K562 (cell line): ENCODE measurements around the gene GPHA2. TPM values are rescaled to one million over a fixed set of nuclear protein-coding genes. Genes with fewer than 3 reads are reported as not detected.
A peak's percentile ranks its signal among the peaks of the same experiment; 100 is the strongest.

Source experiments
- ATAC-seq: fragments of 200-7000 bp; cut with Tn5 transposase; 3 replicates; pipeline ENCODE4 v1.9.1; 2020; ENCODE audit warnings: moderate library complexity
- BruUV-seq: library from RNA; stranded (reverse); fragments of 400-500 nt; replicated peaks from 2 replicates; lab custom pipeline; 2021; lab: Mats Ljungman, UMichigan
- CTCF ChIA-PET: fragments of 300-600 bp; formaldehyde crosslinking; extraction: SDS; loops from one replicate; lab custom pipeline; 2021; ENCODE audit warnings: low intra/inter-chr PET ratio; lab: Yijun Ruan, JAX
- POLR2A ChIA-PET: fragments of 300-600, 350-650 bp; sonication (Branson Sonifier 250); formaldehyde crosslinking; extraction: SDS; loops from one replicate; lab custom pipeline; 2021; ENCODE audit warnings: antibody characterized with exemption, inconsistent platforms; lab: Yijun Ruan, JAX
- DNase-seq, 4 experiments: peaks; one replicate each; pipeline versions ENCODE4 v3.0.0 to v3.0.0-alpha.2; 2011 to 2018; ENCODE audit warnings: low spot score in 3 of 4, mixed read lengths in 3 of 4; ENCODE audit errors: extremely low read depth in 1 of 4
- FAIRE-seq: peaks from 2 replicates; lab custom pipeline; 2011; peaks lifted over from hg19 to GRCh38; lab: Jason Lieb, UNC
- H2AFZ ChIP-seq: 2 replicates; pipeline ENCODE4 v1.6.0; 2011; ENCODE audit warnings: low read depth, low read length, control low read depth, inconsistent platforms
- H3K27ac ChIP-seq: fragments of 200-600 bp; 3 replicates; pipeline ENCODE4 v1.8.0; 2011; ENCODE audit warnings: low read depth, mild to moderate bottlenecking, control low read depth, inconsistent platforms, low read length, moderate library complexity, mixed read lengths; ENCODE audit errors: extremely low read depth
- H3K27me3 ChIP-seq, 2 experiments: fragments of 300-600 bp in 1 of 2; 2 replicates in 1 of 2; 3 replicates in 1 of 2; pipeline versions ENCODE4 v1.6.0 to v1.8.0; 2011; ENCODE audit warnings: inconsistent platforms in 2 of 2, low read length in 2 of 2, mild to moderate bottlenecking in 1 of 2, mixed read lengths in 1 of 2, moderate library complexity in 1 of 2; ENCODE audit not compliant: control insufficient read depth in 2 of 2, insufficient read depth in 2 of 2
- H3K36me3 ChIP-seq: fragments of 300-600 bp; 3 replicates; pipeline ENCODE4 v1.8.0; 2011; ENCODE audit warnings: mild to moderate bottlenecking, low read length, inconsistent platforms; ENCODE audit not compliant: control insufficient read depth, insufficient read depth
- H3K4me1 ChIP-seq, 2 experiments: fragments of 200-600 bp in 1 of 2; replicated peaks in 1 of 2; 2 replicates in 1 of 2; 3 replicates in 1 of 2; pipeline versions ENCODE4 v1.5.1 to v1.8.0; 2011; ENCODE audit warnings: inconsistent platforms in 2 of 2, low read length in 2 of 2, mild to moderate bottlenecking in 1 of 2, mixed read lengths in 1 of 2, moderate library complexity in 1 of 2; ENCODE audit not compliant: control insufficient read depth in 2 of 2, insufficient read depth in 2 of 2
- H3K4me2 ChIP-seq: 2 replicates; pipeline ENCODE4 v1.6.1; 2011; ENCODE audit warnings: low read length, control low read depth, inconsistent platforms, mixed read lengths; ENCODE audit not compliant: insufficient read depth
- H3K4me3 ChIP-seq: fragments of 200-600 bp; sonication (generic), shearing (Covaris generic); 2 replicates; pipeline ENCODE4 v1.5.1; 2016; ENCODE audit warnings: control low read depth, inconsistent platforms
- H3K79me2 ChIP-seq: fragments of 200-600 bp; 3 replicates; pipeline ENCODE4 v1.8.0; 2011; ENCODE audit warnings: low read length, inconsistent platforms; ENCODE audit not compliant: control insufficient read depth, insufficient read depth
- H3K9ac ChIP-seq, 2 experiments: 2 replicates each; pipeline versions ENCODE4 v1.6.0 to v1.6.1; 2011; ENCODE audit warnings: low read depth in 2 of 2, low read length in 2 of 2, control low read depth in 1 of 2, inconsistent platforms in 1 of 2, mild to moderate bottlenecking in 1 of 2, mixed read lengths in 1 of 2; ENCODE audit not compliant: insufficient read depth in 1 of 2
- H3K9me1 ChIP-seq: one replicate; pipeline ENCODE4 v1.6.0; 2011; ENCODE audit warnings: inconsistent platforms, mild to moderate bottlenecking, low read length, moderate library complexity; ENCODE audit not compliant: control insufficient read depth, insufficient read depth
- H3K9me3 ChIP-seq: replicated peaks from 2 replicates; pipeline ENCODE4 v1.5.1; 2011; ENCODE audit warnings: low read depth, low read length, inconsistent platforms; ENCODE audit not compliant: control insufficient read depth, insufficient read depth
- H4K20me1 ChIP-seq: replicated peaks from 2 replicates; pipeline ENCODE4 v1.6.1; 2011; ENCODE audit warnings: low read length, inconsistent platforms, mixed read lengths; ENCODE audit not compliant: control insufficient read depth, insufficient read depth
- ASH1L ChIP-seq: fragments of 450-650 bp; IDR thresholded peaks from 2 replicates; pipeline ENCODE4 v1.6.1; 2018; ENCODE audit warnings: borderline replicate concordance, mild to moderate bottlenecking, low read depth; ENCODE audit not compliant: partially characterized antibody
- CBX3 ChIP-seq, 2 experiments: IDR thresholded peaks; 1 replicate in 1 of 2; 2 replicates in 1 of 2; pipeline ENCODE4 v1.6.1; 2012; ENCODE audit warnings: inconsistent platforms in 2 of 2, low read length in 2 of 2, borderline replicate concordance in 1 of 2, control low read depth in 1 of 2
- EWSR1 ChIP-seq: fragments of 450-650 bp; IDR thresholded peaks from 2 replicates; pipeline ENCODE4 v1.6.1; 2018; ENCODE audit warnings: borderline replicate concordance, mild to moderate bottlenecking, low read depth, moderate library complexity; ENCODE audit not compliant: partially characterized antibody
- FIP1L1 ChIP-seq: fragments of 200-400 bp; formaldehyde crosslinking; IDR thresholded peaks from 2 replicates; pipeline ENCODE4 v1.6.1; 2018; ENCODE audit warnings: mild to moderate bottlenecking, low read depth, low read length; ENCODE audit not compliant: poor library complexity, severe bottlenecking
- L3MBTL2 ChIP-seq: fragments of 450-650 bp; IDR thresholded peaks from 2 replicates; pipeline ENCODE4 v1.6.1; 2016; ENCODE audit warnings: mild to moderate bottlenecking, moderate library complexity
- MTA2 ChIP-seq: fragments of 450-650 bp; IDR thresholded peaks from 2 replicates; pipeline ENCODE4 v1.6.1; 2016; ENCODE audit warnings: low read depth
- SNIP1 ChIP-seq: fragments of 450-650 bp; IDR thresholded peaks from 2 replicates; pipeline ENCODE4 v1.7.1; 2017; ENCODE audit warnings: low read depth, mild to moderate bottlenecking
- SRSF7 ChIP-seq: fragments of 200-400 bp; formaldehyde crosslinking; optimal IDR thresholded peaks from 2 replicates; pipeline ENCODE3; 2017; ENCODE audit warnings: mild to moderate bottlenecking, low read depth, low read length
- ZNF408 ChIP-seq: fragments of 250-450 bp; sonication (Bioruptor Pico); IDR thresholded peaks from 2 replicates; pipeline ENCODE4 v1.4.0; 2020; ENCODE audit warnings: low read depth, mild to moderate bottlenecking, moderate library complexity
- ZNF436 ChIP-seq: fragments of 250-450, 450-650 bp; sonication (Bioruptor Pico); formaldehyde crosslinking; IDR thresholded peaks from 2 replicates; pipeline ENCODE4 v1.7.0; 2020; ENCODE audit warnings: mild to moderate bottlenecking
- WGBS: fragments of 100-300 bp; shearing (Covaris generic); methylation state at CpG from one replicate; pipeline ENCODE4 v1.1.6; 2016; ENCODE audit warnings: low coverage, mixed read lengths; ENCODE audit not compliant: insufficient coverage; ENCODE audit errors: missing lambda C conversion rate; 5-methylcytosine and 5-hydroxymethylcytosine counted together
- in situ Hi-C: fragments of 300-500 bp; cut with MboI; formaldehyde crosslinking; loops from 4 replicates; pipeline ENCODE4 v1.15.0; 2018; ENCODE audit warnings: inconsistent platforms, mixed read lengths
- intact Hi-C: fragments of 100-400 bp; cut with micrococcal nuclease; formaldehyde crosslinking; loops from 2 replicates; pipeline ENCODE4 v1.14.2; 2022
- polyA plus RNA-seq, 8 experiments: library from polyadenylated mRNA; depleted of rRNA in 4 of 8; stranded (reverse) in 5 of 8; unstranded in 3 of 8; fragments of >200 nt; fragmentation: Nextera tagmentation in 2 of 8; fragmentation: Illumina TruSeq in 1 of 8; extraction: Ambion mirVana in 2 of 8; extraction: Trizol in 1 of 8; gene quantifications; 2 replicates each; pipeline versions ENCODE4 v1.2.1 to v1.2.3, GENCODE V29; 2011 to 2014; ENCODE audit warnings: inconsistent platforms in 1 of 8, missing spikeins in 1 of 8
- total RNA-seq, 7 experiments: library from RNA; depleted of rRNA in 6 of 7; stranded (reverse); fragments of >200 nt in 6 of 7; fragmentation: Illumina TruSeq in 2 of 7; extraction: Trizol in 2 of 7; gene quantifications; 2 replicates each; pipeline versions ENCODE4 v1.2.1 to v1.2.3, GENCODE V29; 2011 to 2021; ENCODE audit warnings: low replicate concordance in 1 of 7
- TF ChIP-seq, protein P1 (sequence below), 3 experiments: IDR thresholded peaks in 2 of 3; conservative IDR thresholded peaks in 1 of 3; 2 replicates each; pipeline ENCODE4 v1.5.1; 2011 to 2012; ENCODE audit warnings: low read length in 3 of 3, mild to moderate bottlenecking in 3 of 3, control low read depth in 2 of 3, improper control_type of control experiment in 1 of 3, inconsistent platforms in 1 of 3, low read depth in 1 of 3, mixed read lengths in 1 of 3, moderate library complexity in 1 of 3; ENCODE audit not compliant: insufficient read depth in 2 of 3
- TF ChIP-seq, protein P2 (sequence below): fragments of 450-650 bp; formaldehyde crosslinking; IDR thresholded peaks from 2 replicates; pipeline ENCODE4 v1.4.0; 2020; ENCODE audit warnings: mild to moderate bottlenecking, moderate library complexity
- TF ChIP-seq, protein P3 (sequence below): fragments of 450-650 bp; formaldehyde crosslinking; IDR thresholded peaks from 2 replicates; pipeline ENCODE4 v1.4.0; 2020; ENCODE audit warnings: mild to moderate bottlenecking, mixed read lengths

Gene GPHA2
- total and polyA plus RNA-seq, 9 of the 15 experiments (the other 6 are each of a cell fraction or from before 2014, with no cell fraction given), result 0.17 to 0.22 TPM; not detected in 7

- in situ Hi-C loops, result no loop called here
- ChIA-PET POLR2A (interaction anchor here (1.0 kb wide), 1 partner anchor 14 kb away, joined by 3 read pairs; no protein-coding TSS in a partner anchor), CTCF (no interaction called here)
- ATAC-seq, result no peak
- WGBS, result 88% methylated on average over 5 of the region's 7 CpGs
- FAIRE-seq, result no peak
- BruUV-seq, result no TSS peak
- H3K27ac ChIP-seq, result no peak overlapping the region
- no peaks in the 10 kb centered on the region for H3K27me3 ChIP-seq
- no peaks in the 10 kb centered on the region; the same call in 1 of the 2 replicates for H4K20me1 ChIP-seq
- no peak overlapping the region for H3K4me3 ChIP-seq
- H3K36me3 ChIP-seq, result peaks cover 7% of the 10 kb centered on the region; the same call in 1 of the 3 replicates
- H3K4me2 ChIP-seq, result no peak overlapping the region
- peaks cover 8 to 36% of the 10 kb centered on the region in 2 experiments; a peak in 4 of 5 replicates for H3K4me1 ChIP-seq
- no peaks in the 10 kb centered on the region for H3K9me1 ChIP-seq
- intact Hi-C loops, result no loop called here
- H3K9ac ChIP-seq, result 0 out of 4 replicates have a peak overlapping the region, but pooled peaks of 1 of the 2 experiments have one; percentile 11
- H3K9me3 ChIP-seq, result no peaks in the 10 kb centered on the region
- DNase-seq, result no peak
- TF ChIP-seq SRSF7 (no peak), CBX3 (IDR thresholded peaks at IDR 0.05; ENCODE audit: borderline replicate concordance in 1 of 2, low read length in 2 of 2) (no peak), SNIP1 (no peak), FIP1L1 (no peak), EWSR1 (no peak), ASH1L (no peak), ZNF436 (no peak), MTA2 (no peak), ZNF408 (no peak), L3MBTL2 (no peak)
- TF ChIP-seq, protein P1, sequence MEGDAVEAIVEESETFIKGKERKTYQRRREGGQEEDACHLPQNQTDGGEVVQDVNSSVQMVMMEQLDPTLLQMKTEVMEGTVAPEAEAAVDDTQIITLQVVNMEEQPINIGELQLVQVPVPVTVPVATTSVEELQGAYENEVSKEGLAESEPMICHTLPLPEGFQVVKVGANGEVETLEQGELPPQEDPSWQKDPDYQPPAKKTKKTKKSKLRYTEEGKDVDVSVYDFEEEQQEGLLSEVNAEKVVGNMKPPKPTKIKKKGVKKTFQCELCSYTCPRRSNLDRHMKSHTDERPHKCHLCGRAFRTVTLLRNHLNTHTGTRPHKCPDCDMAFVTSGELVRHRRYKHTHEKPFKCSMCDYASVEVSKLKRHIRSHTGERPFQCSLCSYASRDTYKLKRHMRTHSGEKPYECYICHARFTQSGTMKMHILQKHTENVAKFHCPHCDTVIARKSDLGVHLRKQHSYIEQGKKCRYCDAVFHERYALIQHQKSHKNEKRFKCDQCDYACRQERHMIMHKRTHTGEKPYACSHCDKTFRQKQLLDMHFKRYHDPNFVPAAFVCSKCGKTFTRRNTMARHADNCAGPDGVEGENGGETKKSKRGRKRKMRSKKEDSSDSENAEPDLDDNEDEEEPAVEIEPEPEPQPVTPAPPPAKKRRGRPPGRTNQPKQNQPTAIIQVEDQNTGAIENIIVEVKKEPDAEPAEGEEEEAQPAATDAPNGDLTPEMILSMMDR (IDR thresholded peaks at IDR 0.05 in 2 of 3, conservative IDR thresholded peaks at IDR 0.05 in 1 of 3; ENCODE audit: insufficient read depth in 2 of 3, low read depth in 1 of 3, low read length in 3 of 3), result no peak
- TF ChIP-seq, protein P2, sequence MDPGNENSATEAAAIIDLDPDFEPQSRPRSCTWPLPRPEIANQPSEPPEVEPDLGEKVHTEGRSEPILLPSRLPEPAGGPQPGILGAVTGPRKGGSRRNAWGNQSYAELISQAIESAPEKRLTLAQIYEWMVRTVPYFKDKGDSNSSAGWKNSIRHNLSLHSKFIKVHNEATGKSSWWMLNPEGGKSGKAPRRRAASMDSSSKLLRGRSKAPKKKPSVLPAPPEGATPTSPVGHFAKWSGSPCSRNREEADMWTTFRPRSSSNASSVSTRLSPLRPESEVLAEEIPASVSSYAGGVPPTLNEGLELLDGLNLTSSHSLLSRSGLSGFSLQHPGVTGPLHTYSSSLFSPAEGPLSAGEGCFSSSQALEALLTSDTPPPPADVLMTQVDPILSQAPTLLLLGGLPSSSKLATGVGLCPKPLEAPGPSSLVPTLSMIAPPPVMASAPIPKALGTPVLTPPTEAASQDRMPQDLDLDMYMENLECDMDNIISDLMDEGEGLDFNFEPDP (CRISPR knock-in tag), result no peak
- TF ChIP-seq, protein P3, sequence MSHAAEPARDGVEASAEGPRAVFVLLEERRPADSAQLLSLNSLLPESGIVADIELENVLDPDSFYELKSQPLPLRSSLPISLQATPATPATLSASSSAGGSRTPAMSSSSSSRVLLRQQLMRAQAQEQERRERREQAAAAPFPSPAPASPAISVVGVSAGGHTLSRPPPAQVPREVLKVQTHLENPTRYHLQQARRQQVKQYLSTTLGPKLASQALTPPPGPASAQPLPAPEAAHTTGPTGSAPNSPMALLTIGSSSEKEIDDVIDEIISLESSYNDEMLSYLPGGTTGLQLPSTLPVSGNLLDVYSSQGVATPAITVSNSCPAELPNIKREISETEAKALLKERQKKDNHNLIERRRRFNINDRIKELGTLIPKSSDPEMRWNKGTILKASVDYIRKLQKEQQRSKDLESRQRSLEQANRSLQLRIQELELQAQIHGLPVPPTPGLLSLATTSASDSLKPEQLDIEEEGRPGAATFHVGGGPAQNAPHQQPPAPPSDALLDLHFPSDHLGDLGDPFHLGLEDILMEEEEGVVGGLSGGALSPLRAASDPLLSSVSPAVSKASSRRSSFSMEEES (CRISPR knock-in tag), result no peak
- H3K79me2 ChIP-seq, result no peaks in the 10 kb centered on the region
- no peak overlapping the region for H2AFZ ChIP-seq
Observed at GRCh38 chr11:64931290-64931689, 4.4 kb downstream of the GPHA2 start.
